Panc1 (cell line): Measurements from ENCODE around the gene IQCH.

Experiments
- POLR2AphosphoS5 ChIP-seq: IDR thresholded peaks from 2 replicates; pipeline ENCODE4 v1.6.1; 2012; ENCODE audit warnings: mild to moderate bottlenecking, low read depth, low read length, moderate library complexity
- TF ChIP-seq, protein P1 (sequence below): fragments of 450-650 bp; IDR thresholded peaks from 2 replicates; pipeline ENCODE4 v1.5.1; 2017; ENCODE audit warnings: mild to moderate bottlenecking
- TF ChIP-seq, protein P2 (sequence below), 2 experiments: IDR thresholded peaks; 2 replicates each; pipeline ENCODE4 v1.6.1; 2011 to 2012; ENCODE audit warnings: low read depth in 2 of 2, control low read depth in 1 of 2, low read length in 1 of 2, mild to moderate bottlenecking in 1 of 2, moderate library complexity in 1 of 2; ENCODE audit not compliant: insufficient read depth in 1 of 2

DNA sequence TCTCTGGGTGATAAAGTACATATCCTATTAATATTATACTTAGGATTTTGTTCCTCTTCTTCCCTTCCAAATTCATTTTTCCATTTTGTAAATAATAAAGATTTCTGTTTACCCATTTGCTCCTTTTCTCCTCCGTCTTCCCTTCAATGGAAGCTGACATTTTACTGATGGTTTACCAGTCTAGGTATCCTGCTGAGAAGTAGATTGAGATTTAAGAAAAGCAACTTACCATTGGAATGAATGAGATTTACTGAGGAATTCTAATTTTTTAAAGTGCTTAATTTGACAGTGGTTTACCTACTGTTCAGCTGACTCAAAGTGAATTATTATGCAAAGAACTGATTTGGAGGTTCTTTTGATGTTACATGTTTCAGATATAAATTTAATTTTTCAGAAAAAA is 268.7 kb downstream of the IQCH start:
- TF ChIP-seq, protein P1, sequence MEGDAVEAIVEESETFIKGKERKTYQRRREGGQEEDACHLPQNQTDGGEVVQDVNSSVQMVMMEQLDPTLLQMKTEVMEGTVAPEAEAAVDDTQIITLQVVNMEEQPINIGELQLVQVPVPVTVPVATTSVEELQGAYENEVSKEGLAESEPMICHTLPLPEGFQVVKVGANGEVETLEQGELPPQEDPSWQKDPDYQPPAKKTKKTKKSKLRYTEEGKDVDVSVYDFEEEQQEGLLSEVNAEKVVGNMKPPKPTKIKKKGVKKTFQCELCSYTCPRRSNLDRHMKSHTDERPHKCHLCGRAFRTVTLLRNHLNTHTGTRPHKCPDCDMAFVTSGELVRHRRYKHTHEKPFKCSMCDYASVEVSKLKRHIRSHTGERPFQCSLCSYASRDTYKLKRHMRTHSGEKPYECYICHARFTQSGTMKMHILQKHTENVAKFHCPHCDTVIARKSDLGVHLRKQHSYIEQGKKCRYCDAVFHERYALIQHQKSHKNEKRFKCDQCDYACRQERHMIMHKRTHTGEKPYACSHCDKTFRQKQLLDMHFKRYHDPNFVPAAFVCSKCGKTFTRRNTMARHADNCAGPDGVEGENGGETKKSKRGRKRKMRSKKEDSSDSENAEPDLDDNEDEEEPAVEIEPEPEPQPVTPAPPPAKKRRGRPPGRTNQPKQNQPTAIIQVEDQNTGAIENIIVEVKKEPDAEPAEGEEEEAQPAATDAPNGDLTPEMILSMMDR, result no peak
- no peak for TF ChIP-seq POLR2AphosphoS5
- TF ChIP-seq, protein P2, sequence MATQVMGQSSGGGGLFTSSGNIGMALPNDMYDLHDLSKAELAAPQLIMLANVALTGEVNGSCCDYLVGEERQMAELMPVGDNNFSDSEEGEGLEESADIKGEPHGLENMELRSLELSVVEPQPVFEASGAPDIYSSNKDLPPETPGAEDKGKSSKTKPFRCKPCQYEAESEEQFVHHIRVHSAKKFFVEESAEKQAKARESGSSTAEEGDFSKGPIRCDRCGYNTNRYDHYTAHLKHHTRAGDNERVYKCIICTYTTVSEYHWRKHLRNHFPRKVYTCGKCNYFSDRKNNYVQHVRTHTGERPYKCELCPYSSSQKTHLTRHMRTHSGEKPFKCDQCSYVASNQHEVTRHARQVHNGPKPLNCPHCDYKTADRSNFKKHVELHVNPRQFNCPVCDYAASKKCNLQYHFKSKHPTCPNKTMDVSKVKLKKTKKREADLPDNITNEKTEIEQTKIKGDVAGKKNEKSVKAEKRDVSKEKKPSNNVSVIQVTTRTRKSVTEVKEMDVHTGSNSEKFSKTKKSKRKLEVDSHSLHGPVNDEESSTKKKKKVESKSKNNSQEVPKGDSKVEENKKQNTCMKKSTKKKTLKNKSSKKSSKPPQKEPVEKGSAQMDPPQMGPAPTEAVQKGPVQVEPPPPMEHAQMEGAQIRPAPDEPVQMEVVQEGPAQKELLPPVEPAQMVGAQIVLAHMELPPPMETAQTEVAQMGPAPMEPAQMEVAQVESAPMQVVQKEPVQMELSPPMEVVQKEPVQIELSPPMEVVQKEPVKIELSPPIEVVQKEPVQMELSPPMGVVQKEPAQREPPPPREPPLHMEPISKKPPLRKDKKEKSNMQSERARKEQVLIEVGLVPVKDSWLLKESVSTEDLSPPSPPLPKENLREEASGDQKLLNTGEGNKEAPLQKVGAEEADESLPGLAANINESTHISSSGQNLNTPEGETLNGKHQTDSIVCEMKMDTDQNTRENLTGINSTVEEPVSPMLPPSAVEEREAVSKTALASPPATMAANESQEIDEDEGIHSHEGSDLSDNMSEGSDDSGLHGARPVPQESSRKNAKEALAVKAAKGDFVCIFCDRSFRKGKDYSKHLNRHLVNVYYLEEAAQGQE (IDR thresholded peaks at IDR 0.05; ENCODE audit: insufficient read depth in 1 of 2, low read depth in 2 of 2, low read length in 1 of 2), result no peak
